NCI-H2107 treated with DMSO at 0.1 percent for 48 hours (cell line): ENCODE results near the gene DPYD.

Experiments used
- DNase-seq: peaks from one replicate; lab custom pipeline; 2025; ENCODE audit not compliant: unreplicated experiment; lab: John Stamatoyannopoulos, UW

The DPYD gene

DNA sequence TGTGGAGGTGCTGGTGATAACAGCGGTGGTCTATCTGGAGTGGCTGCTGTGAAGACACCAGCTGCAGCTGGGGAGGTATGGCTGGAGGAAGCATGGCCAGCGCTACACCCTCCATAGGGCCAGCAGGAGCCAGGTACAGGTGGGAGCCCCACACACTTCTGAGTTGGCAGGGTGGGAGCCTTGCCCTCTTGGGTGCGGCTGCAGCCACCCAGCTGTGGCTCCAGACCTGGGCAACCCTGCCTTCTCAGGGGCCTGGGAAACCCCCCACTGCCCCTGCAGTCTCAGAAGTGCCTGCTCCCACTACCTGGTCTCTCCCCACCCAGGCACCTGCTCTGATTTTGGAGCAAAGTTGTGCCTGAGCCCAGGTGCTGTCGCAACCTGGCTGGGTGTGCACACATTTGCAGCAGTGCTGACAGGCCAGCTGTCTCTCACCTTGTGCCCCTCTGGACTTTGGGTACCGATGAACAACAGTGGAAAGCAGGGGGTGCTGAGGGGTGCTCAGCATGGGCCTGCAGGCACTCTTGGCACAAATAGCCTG, 76.2 kb downstream of the DPYD start:
- no peak for DNase-seq

DNA sequence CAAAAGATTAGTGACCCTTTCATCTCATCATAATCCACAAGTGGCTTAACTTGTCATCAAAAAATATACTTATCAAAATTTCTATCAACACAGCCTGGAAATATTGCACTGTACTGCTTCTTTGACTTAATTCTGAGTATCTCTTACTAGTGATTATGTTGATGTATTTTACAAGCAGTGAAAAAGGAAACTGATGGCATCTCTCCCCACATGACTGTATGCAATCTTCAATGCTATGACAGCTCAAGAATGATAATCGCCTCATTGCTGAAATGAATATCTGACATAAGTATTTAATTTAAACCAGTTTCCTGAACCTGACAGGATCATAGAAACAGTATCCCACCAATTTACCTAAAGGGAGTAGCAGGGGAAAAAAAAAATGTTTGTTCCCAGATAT, 79.5 kb downstream of the DPYD start:
- no peak for DNase-seq

DNA sequence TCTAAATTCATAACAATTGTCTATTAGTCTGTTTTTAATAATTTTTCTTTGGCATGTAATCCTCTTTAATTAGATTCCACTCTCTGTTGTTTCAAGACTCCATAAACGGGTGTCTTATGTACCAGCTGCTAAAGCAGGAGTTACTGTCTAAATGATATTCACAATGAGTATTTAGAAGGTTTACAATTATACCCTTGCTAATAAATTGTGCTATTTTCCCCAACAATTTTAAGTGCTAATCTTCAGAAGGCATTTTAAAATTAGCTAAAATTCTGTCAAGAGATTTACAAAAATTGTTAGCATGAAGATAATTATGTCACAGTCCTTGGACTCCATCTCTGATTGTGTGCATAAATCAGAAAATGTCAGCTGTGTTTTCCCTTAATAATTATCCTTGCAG, 83.7 kb downstream of the DPYD start:
- DNase-seq, result no peak

DNA sequence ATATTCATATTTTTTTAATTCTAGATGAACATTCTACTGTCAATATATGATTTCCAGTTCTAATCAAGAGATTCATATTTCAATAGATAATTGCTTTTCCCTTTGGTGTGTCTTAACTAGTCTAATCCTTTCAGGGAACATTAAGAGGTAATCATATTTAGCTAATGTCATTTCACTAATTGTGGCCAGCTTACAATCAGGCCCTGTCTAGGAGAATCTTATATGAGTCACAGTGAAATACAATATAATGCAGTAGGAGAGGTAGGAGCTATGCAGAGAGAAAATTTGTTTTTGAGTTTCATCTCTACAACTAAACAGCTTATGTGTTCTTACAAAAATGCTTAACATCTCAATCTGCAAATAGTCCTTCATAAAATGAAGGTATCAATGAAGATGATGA, 85.9 kb downstream of the DPYD start:
- DNase-seq, result no peak

DNA sequence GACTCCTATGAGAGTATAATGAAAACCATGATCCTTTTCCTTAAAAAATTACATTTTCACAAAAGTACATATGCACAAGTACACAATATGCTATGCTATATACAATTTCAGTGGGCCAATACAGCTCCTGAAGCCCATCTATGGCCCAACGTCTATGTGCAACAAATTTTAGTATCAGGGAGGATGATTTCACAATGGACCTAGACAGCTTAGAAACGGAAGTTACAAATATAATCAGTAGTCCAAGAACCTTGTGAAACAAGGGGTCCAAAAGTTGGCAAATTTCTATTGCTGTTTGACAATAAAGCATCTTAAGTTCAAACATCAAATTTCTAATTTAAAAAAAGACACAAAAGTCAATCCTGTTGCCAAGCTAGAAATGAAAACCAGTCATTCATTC, 87.0 kb downstream of the DPYD start:
- DNase-seq, result no peak

DNA sequence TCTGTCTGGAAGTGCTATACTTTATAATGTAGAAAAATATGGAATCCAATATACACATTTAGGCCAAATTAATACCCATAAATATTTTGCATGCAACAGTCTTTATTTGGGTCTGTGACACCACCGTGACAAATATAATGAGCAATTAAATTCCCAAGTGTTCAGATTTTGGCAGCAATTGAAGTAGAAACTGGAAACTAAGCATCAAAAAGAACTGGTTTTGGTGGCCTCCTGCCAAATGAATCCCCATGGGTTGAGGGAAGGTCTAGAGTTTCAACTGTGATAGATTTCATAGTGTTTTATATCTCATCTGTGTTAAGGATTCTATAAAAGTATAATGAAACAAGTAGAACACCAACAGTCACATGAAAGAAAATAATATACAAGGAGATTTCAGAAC, 88.4 kb downstream of the DPYD start:
- DNase-seq, result peak; percentile 91

DNA sequence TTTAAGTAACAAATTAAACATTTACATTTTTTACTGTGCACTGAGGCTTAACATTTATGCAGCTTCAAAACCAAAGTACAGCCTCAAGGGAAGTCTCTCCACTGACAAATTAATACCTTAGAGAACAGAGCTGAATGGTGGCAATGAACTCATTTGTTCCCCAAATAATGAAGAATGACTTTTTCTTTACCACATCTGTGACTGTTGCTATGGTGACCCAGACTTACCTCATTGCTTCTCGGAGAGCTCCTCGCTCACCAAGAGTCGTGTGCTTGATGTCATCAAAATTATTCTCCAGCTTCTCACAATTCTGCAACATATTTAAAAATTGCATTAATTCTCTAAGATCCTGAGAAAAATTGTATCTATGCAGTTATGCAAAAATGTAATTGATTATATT, 92.9 kb downstream of the DPYD start:
- no peak for DNase-seq

DNA sequence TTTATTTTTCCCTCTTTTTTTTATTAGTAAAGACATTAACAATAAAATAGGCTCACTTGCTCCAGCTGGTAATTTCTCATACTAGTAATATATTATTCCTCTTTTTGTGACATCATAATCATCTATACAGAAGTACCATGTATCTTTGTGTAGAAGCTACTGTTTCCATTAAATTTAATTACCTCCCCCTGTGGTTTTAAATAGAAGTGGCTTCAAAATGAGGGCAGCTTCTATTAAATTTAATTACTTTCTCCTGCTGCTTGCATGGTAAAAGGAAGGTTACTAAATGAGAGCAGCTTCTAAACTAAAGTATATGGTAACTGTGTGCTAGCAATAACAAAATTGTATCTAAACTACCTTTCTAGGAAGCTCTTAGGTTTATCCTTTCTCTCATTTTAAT, 94.0 kb downstream of the DPYD start:
- peak; percentile 57 for DNase-seq

DNA sequence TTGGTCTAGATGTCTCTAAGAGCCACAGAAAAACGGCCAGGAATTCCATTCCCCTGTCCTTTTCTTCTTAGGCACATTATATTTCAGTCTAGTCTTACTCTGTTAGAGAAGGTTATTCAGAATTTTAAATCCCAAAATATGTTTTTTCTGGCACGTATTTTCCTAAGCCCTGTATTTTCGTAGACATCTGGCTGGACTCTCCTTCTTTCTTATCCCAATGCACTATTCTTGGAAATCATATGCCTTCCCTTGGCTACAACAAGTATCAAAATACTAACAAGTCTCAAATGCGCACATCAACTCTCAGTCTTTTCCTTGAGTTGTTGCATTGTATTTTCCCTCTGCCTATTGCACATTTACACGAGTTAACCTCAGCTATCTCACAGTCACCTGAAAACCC, 96.2 kb downstream of the DPYD start:
- DNase-seq, result no peak

DNA sequence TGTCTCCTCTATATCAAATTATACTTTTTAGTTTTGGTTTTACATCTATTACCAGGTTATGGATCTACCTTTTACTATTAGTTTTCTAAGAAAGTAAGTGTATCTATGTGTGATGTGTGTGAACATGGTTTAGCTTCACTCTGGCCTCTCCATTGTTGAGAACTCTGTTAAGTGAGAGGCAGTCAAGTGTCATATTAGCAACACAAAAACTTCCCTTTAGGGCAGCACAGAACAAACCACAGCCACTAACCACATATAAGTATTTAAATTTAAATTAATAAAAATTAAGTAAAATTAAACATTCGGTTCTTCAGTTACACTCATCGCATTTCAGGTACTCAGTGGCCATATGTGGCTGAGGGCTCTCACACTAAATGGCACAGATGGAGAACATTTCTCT, 96.6 kb downstream of the DPYD start:
- DNase-seq, result no peak

DNA sequence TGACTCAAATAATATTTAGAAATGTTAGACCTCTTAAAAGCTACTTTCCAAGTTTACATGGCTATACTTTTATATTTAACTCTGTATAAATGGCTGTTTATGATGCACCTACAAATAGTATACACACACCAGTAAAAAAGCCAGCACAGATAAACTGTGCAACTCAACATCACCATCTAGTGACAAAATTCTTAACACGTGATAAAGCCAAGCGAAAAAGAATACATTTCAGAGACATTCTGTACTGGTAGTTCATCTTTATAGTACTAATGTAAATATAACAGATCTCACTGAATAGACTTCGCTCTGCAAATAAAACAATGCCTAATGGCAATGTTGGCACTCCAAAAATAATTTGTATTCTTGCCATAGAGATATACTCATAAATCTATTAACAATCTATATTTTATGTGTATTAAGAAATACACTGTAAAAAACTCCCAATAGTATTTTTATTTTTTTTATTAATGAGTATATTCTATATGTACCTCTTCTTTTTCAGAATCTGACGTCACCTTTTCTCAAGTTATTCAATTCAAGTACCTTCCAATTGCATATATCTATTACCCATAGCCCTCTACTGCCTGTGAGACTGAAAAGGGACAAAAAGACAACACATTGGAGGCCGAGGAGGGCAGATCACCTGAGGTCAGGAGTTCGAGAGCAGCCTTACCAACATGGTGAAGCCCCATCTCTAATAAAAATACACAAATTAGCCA, 100.2 kb downstream of the DPYD start:
- DNase-seq, result peak; percentile 79

DNA sequence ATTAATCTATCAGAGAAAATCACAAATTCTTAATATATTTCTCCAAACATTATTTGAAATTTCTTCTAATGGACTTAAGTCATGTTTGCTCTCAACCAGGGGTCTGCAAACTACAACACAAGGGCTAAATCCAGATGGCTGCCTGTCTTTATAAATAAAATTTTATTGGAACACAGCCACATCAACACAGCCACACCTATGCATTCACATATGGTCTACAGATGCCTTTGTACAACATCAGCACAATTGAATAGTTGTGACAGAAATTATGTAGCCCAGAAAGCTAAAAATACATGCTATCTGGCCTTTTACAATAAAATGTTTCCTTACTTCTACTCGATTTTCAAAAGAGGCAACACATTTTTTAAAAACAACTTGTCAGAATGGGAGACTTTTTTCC, 103.9 kb downstream of the DPYD start:
- DNase-seq, result no peak

DNA sequence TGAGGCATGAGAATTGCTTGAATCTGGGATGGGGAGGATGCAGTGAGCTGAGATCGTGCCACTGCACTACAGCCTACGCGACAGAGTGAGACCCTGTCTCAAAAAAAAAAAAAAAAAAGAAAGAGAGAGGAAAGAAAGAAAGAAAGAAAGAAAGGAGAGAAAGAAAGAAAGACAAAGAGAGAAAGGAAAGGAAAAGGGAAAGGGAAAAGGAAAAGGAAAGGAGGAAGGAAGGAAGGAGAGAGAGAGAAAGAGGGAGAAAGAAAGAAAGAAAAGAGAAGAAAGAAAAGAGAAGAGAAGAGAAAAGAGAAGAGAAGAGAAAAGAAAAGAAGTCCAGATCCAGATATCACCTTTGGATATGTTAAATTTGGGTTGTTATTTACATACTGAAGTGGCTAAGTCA, 106.0 kb downstream of the DPYD start:
- DNase-seq, result no peak

DNA sequence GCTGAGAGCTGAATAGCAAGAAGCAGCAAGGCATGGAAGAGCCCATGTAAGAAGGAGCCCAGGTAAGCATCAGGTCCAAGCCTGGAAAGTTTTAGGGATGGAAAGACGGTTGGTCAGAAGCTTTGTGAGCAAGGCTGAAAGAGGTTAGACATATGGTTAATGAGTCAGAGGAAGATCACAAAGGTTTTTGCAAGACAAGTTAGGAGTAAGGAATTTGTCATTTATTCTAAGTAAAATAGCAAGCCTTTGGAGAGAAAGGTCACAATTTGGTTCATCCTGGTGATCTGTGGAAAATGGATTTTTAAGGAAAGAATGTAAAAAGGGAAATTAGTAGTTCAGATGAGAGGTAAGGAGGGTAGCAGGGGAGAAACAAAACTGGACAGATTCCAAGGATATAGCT, 106.7 kb downstream of the DPYD start:
- no peak for DNase-seq

DNA sequence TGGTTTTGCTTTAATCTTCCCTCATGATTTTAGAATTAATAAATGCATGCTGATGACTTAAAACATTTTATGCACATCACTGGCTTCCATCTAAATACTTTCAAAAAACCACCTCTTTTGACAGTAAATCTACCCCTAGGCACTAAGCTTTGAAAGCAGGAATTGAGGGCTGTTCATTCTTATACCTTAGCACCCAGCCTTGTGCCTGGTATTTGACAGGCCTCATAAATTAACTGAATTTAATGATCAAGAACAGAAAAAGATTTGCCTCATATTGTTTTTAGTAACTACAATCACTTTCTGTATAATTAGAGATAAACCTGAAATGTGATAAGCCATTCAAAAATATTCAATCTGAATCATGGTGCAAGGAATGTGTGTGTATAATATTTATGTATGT, 108.8 kb downstream of the DPYD start:
- no peak for DNase-seq

DNA sequence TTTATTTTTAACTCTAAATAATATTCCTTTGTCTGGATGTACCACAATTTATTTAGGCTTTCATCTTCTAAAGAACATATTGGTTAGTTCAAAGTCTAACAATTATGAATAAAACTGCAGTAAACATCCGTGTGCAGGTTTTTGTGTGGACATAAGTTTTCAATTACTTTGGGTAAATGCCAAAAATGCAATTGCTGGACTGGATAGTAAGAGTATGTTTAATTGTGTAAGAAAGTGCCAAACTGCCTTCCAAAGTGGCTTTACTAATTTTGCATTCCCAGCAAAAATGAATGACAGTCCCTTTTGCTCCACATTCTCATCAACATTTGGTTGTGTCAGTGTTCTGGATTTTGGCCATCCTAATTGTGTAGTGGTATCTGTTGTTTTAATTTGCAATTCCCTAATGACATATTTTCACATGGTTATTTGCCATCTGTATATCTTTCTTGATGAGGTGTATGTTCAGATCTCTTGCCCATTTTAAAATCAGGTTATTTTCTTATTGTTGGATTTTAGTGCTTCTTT, 113.8 kb downstream of the DPYD start:
- no peak for DNase-seq

DNA sequence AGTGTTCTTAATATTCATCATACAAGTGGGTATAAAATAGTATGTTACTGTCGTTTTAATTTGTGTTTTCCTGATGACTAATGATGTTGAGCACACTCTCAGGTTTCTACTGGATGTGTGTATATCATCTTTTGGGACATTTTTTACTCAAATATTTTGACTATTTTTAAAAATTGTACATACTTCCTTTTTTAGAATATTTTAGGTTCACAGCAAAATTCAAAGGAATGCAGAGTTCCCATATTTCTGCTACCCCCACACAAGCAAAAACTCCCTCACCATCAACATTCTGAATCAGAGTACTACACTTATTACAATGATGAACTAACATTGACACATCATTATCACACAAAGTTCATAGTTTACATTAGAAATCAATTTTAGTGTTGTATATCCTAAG, 114.5 kb downstream of the DPYD start:
- DNase-seq, result no peak

DNA sequence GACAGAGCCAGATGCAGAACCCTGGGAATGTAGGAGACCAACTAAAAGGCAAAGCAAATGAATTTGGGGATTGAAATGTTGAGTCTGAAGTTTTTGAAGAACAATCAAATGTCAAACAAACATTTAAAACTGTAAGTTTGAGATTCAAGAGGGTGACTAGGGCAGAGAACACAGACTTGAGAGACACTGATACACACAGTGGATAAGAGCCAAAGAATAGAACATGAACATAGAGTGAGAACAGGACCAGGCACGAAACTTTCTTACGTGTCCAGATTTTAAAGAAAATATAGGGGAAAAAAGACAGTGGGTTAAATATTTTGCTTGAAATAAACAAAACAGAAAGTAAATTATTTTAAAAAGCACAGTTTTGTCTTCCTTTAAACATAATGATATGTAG, 115.7 kb downstream of the DPYD start:
- DNase-seq, result no peak

DNA sequence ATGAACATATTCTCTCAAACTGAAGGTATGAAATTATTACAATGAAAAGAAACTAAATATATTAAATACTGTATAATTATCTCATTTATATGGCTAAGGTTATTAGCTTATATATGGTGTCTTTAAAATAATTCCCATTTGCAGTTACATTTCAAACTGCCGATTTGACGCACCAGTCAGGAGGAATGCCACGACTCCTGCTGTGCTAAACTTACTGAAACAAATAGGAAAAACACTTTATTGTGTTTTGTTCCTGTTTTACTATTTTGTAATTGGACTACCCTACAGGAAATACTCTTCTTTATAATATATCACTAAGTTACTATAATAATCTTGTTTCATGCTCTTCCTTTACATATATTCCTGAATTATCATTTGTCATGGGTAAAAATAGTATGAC, 117.8 kb downstream of the DPYD start:
- no peak for DNase-seq

DNA sequence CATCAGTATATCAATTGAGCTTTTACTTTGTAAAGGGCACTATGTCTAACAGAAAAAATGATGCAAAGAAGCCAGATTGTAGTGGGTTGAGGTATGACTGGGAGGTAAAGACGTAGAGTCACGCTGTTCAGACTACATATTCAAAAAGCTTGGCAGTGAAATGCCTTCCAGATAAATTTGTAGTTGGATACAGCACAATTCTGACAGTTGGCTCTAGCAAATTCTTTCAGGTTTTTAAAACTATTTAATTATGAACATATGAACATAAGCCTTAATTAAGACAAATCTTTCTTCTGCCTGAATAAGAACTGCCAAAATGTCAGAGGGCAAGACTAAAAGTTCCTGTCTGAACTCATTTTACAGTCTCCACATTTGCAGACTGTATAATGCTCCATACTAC, 118.8 kb downstream of the DPYD start:
- DNase-seq, result no peak

DNA sequence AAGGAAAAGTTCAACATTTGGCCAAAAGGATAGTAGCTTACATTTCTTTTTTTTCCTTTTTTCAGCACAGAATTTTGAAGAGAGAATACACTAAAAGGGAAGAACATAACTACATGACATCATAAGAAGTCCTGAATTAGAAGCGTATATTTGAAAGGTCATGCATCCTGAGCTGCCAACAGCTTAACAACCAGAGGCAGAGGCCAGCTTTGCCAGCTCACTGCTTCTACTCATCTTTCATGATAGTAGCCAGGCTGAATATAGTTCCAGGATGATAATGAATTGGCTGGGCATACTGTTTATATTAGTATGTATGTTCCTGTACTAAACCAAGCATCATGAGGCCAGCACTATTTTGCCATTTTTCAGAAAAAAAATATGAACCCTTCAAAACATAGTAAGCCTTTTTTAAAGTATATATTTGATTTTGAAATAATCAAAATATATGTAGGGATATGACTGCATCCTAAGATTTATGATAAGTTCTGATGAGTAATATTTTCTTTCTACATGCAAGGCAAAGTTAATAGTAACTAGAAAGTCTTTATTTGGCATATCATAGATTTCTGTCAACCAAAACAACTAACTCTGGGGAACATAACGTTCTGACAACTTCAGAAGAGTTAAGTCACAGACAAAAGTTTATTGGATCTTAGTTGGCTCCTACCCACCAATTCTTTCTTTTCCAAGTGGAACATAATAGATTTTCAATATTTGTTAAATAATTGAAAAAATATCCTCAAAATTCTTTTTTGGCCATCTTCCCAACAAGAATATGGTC, 123.2 kb downstream of the DPYD start:
- DNase-seq, result no peak

DNA sequence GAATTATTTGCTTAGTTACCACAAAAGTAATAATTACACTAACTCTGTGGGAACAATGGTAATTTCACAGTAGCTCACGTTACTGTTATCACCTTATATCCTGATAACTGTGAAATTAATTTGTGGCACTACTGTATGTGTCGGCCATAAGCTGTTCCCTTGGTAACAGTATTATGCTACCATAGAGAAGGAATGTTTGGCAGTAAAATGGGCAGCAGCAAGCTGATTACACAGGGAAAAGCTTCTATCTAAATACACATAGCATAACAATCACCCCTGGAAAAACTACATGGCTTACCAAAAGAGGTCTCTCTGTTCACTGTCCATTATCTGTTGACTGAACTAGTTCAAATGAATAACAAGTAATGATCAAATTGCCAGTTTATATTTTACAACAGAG, 124.1 kb downstream of the DPYD start:
- DNase-seq, result no peak
